Left lung (tissue), 10 donors: ENCODE data around the gene DDX59. TPM values are rescaled to one million over a fixed set of nuclear protein-coding genes. Genes with fewer than 3 reads are reported as not detected.
A peak's percentile ranks its signal among the peaks of the same experiment; 100 is the strongest.

Source experiments
- ATAC-seq: fragments of 200-7000 bp; cut with Tn5 transposase; one replicate; pipeline ENCODE4 v1.9.1; 2020; ENCODE audit warnings: moderate library complexity
- DNase-seq, 4 donors: peaks; one replicate each; pipeline ENCODE4 v3.0.0-alpha.2; 2013 to 2020
- H3K27ac ChIP-seq, 2 donors: fragments of 200-600 bp; sonication (generic) in 1 of 2; one replicate each; pipeline versions ENCODE4 v1.5.0 to v1.8.0; 2020 to 2021
- H3K27me3 ChIP-seq, 2 donors: fragments of 200-600 bp; sonication (generic) in 1 of 2; one replicate each; pipeline versions ENCODE4 v1.5.0 to v1.8.0; 2020 to 2021
- H3K36me3 ChIP-seq, 2 donors: fragments of 200-600 bp; sonication (generic) in 1 of 2; one replicate each; pipeline versions ENCODE4 v1.5.0 to v1.8.0; 2020 to 2021
- H3K4me1 ChIP-seq, 2 donors: fragments of 200-600 bp; one replicate each; pipeline ENCODE4 v1.8.0; 2021
- H3K4me3 ChIP-seq, 2 donors: fragments of 200-600 bp; sonication (generic) in 1 of 2; one replicate each; pipeline versions ENCODE4 v1.5.0 to v1.8.0; 2020 to 2021; ENCODE audit warnings: mild to moderate bottlenecking in 1 of 2
- H3K9me3 ChIP-seq, 2 donors: fragments of 200-600 bp; sonication (generic) in 1 of 2; one replicate each; pipeline versions ENCODE4 v1.5.0 to v1.8.0; 2020 to 2021
- intact Hi-C, 2 donors: fragments of 100-400 bp; cut with DNase I; formaldehyde crosslinking; loops; one replicate each; pipeline versions ENCODE4 v1.11.2 to v1.14.2; 2022
- polyA plus RNA-seq, 6 donors: library from polyadenylated mRNA; unstranded; fragments of 120-200 nt; gene quantifications; one replicate each; pipeline ENCODE4 v1.2.1, GENCODE V29; 2013; ENCODE audit not compliant: insufficient read length in 6 of 6
- total RNA-seq, 2 donors: library from RNA; stranded (reverse); fragmentation: NEBNext Ultra II Directional; extraction: Animal tissue kit (Norgen Biotek cat#: 25700); gene quantifications; one replicate each; pipeline ENCODE4 v1.2.1, GENCODE V29; 2021
- TF ChIP-seq, protein P1 (sequence below), 2 donors: fragments of 200-600 bp; sonication (generic) in 1 of 2; IDR thresholded peaks; one replicate each; pipeline versions ENCODE4 v1.5.0 to v1.8.0; 2021; ENCODE audit warnings: antibody characterized with exemption in 2 of 2
- donor health status: DM: no; HTN: yes; CAD: no.
- donor health status: DM: no; HTN: no; CAD: no.

DDX59 gene
- total and polyA plus RNA-seq, 8 donors: 15.4 to 36.4 (median 31.3) TPM

- Histone ChIP-seq H3K27me3 (no peaks in the 10 kb centered on the region), H3K36me3 (no peaks in the 10 kb centered on the region), H3K4me1 (peaks cover 0 to 12% of the 10 kb centered on the region in 2 donors), H3K9me3 (no peaks in the 10 kb centered on the region), H3K27ac (no peak overlapping the region), H3K4me3 (no peak overlapping the region)
- TF ChIP-seq, protein P1, sequence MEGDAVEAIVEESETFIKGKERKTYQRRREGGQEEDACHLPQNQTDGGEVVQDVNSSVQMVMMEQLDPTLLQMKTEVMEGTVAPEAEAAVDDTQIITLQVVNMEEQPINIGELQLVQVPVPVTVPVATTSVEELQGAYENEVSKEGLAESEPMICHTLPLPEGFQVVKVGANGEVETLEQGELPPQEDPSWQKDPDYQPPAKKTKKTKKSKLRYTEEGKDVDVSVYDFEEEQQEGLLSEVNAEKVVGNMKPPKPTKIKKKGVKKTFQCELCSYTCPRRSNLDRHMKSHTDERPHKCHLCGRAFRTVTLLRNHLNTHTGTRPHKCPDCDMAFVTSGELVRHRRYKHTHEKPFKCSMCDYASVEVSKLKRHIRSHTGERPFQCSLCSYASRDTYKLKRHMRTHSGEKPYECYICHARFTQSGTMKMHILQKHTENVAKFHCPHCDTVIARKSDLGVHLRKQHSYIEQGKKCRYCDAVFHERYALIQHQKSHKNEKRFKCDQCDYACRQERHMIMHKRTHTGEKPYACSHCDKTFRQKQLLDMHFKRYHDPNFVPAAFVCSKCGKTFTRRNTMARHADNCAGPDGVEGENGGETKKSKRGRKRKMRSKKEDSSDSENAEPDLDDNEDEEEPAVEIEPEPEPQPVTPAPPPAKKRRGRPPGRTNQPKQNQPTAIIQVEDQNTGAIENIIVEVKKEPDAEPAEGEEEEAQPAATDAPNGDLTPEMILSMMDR (IDR thresholded peaks at IDR 0.05): no peak
- ATAC-seq (no peak), DNase-seq (no peak)
- intact Hi-C loops: no loop called here
Measured at GRCh38 chr1:200673952-200674823, 4.5 kb upstream of the DDX59 start.

DNA sequence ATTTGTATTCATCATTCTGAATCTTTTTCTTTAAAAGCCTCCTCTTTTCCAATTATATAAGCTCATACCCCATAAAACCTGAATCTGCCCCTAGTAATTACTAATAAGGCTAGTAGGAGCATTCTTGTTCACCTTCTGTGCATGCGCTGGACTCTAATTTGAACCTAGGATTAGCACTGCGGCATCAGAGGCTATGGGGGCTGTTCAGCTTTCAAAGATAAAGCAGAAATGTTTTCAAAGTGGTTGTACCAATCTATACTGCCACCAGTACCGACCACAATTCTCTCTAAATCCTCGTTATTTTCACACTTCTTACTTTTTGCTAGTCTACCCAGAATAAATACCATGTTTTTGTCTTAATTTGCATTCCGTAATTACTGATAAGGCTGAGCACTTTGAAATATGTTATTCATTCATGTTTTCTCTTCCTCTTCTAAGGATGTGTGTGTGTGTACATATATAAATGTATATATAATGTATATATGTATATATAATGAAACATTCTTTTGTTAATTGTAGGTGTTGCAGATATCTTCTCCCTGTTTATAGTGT, 1.6 kb upstream of the DDX59 start:
- H3K36me3 ChIP-seq: peaks cover 0 to 2% of the 10 kb centered on the region in 2 donors
- TF ChIP-seq, protein P1 (IDR thresholded peaks at IDR 0.05): no peak
- ATAC-seq (no peak), DNase-seq (no peak)
- peak overlapping the region in 1 of 2 donors; percentile 68 for H3K4me3 ChIP-seq
- peak overlapping the region in 1 of 2 donors; percentile 100 for H3K27ac ChIP-seq
- no peaks in the 10 kb centered on the region for H3K9me3 ChIP-seq
- H3K27me3 ChIP-seq: no peaks in the 10 kb centered on the region
- peaks cover 0 to 20% of the 10 kb centered on the region in 2 donors for H3K4me1 ChIP-seq
- intact Hi-C loops: no loop called here

DNA sequence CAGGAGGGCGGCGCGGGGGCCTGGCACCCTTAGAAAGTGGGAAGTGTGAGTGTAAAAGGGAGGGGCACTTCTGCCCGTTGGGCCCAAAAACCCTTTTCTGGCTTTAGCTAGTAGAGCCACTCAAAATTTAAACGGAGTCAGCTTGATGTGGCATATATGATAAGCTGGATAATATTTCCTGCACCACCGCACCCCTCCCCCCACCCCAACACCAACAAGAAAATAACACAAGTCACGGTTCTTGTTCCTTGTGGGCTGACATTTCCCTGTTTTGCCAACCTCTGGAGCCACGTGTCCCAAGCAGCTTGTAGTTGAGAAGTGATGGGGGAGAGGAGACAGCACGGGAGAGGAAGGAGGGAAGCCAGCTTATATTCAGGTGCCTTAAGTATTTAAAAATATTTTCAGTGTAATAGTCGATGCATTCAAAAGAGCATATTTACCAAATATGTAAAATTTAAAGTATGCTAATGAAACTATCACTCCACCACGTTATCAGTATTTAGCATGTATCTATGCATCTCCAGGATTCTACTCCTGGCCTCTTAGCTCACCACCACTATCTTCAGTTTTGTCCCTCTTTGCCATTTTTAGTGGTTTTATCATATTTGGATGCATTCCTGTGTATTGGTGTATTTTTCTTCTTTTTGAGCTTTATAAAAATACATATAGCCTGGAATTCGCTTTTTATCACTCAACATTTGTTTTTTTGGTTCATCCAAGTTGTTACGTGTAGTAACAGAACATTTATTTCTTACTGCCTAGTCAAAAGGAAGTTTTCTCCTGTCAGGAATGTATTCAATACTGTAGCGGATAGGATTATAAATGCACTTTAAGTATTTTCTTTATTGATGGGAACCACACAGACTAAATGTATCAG, 773 bp upstream of the DDX59 start:
- Histone ChIP-seq H3K27ac (peak overlapping the region; percentile 100), H3K4me1 (peaks cover 0 to 24% of the 10 kb centered on the region in 2 donors), H3K36me3 (peaks cover 0 to 7% of the 10 kb centered on the region in 2 donors), H3K27me3 (no peaks in the 10 kb centered on the region), H3K9me3 (no peaks in the 10 kb centered on the region), H3K4me3 (peak overlapping the region; percentile 68 to 83)
- intact Hi-C loops: no loop called here
- ATAC-seq (peak; percentile 21), DNase-seq (peak in 2 of 4 donors; percentile 60 to 72)
- TF ChIP-seq, protein P1 (IDR thresholded peaks at IDR 0.05): no peak

- no peak for ATAC-seq
- H3K9me3 ChIP-seq: no peaks in the 10 kb centered on the region
- intact Hi-C loops: no loop called here
- TF ChIP-seq, protein P1 (IDR thresholded peaks at IDR 0.05): no peak
- no peaks in the 10 kb centered on the region for H3K27me3 ChIP-seq
- no peak for DNase-seq
- H3K4me1 ChIP-seq: peaks cover 0 to 36% of the 10 kb centered on the region in 2 donors
- peaks cover 0 to 23% of the 10 kb centered on the region in 2 donors for H3K36me3 ChIP-seq
- H3K27ac ChIP-seq: peak overlapping the region; percentile 100
- peak overlapping the region; percentile 68 to 83 for H3K4me3 ChIP-seq
Measured at GRCh38 chr1:200668514-200669313, 993 bp downstream of the DDX59 start.
